Activated T-helper 1 cell treated with anti-CD3 and anti-CD28 coated beads, Interleukin-12 subunit alpha, Interleukin-12 subunit beta, Interleukin-2, Interleukin-4 antibody, amounts not matched to agents 30 ng/mL and 10 ng/mL and 1 ng/mL, durations not matched to agents 14 hours and 24 hours and 36 hours (primary cell): ENCODE measurements around the gene FXR2. TPM values are rescaled to one million over a fixed set of nuclear protein-coding genes. Genes with fewer than 3 reads are reported as not detected.

Experiments used
- DNase-seq: peaks from one replicate; pipeline ENCODE4 v3.0.0; 2021; ENCODE audit warnings: low spot score
- H3K27ac Mint-ChIP-seq: one replicate; pipeline ENCODE4 v1.8.0; 2021; ENCODE audit warnings: mild to moderate bottlenecking, mixed read lengths
- H3K27me3 Mint-ChIP-seq: one replicate; pipeline ENCODE4 v1.8.0; 2022; ENCODE audit warnings: mild to moderate bottlenecking, moderate library complexity, mixed read lengths; ENCODE audit not compliant: insufficient read depth
- H3K36me3 Mint-ChIP-seq: one replicate; pipeline ENCODE4 v1.8.0; 2021; ENCODE audit warnings: low read depth, mixed read lengths
- H3K4me1 Mint-ChIP-seq: one replicate; pipeline ENCODE4 v1.8.0; 2021; ENCODE audit warnings: low read depth, mixed read lengths
- H3K4me3 Mint-ChIP-seq: one replicate; pipeline ENCODE4 v1.8.0; 2021; ENCODE audit warnings: mild to moderate bottlenecking, moderate library complexity, mixed read lengths
- H3K9me3 Mint-ChIP-seq: one replicate; pipeline ENCODE4 v1.8.0; 2021; ENCODE audit warnings: mixed read lengths
- intact Hi-C: fragments of 100-400 bp; cut with micrococcal nuclease; formaldehyde crosslinking; loops from one replicate; pipeline ENCODE4 v1.15.1; 2024
- total RNA-seq: library from RNA; stranded (reverse); gene quantifications from 2 replicates; pipeline ENCODE4 v1.2.3, GENCODE V29; 2022

FXR2 gene
- total RNA-seq, 1 donor from 2014 or later, result 59.5 TPM

DNA sequence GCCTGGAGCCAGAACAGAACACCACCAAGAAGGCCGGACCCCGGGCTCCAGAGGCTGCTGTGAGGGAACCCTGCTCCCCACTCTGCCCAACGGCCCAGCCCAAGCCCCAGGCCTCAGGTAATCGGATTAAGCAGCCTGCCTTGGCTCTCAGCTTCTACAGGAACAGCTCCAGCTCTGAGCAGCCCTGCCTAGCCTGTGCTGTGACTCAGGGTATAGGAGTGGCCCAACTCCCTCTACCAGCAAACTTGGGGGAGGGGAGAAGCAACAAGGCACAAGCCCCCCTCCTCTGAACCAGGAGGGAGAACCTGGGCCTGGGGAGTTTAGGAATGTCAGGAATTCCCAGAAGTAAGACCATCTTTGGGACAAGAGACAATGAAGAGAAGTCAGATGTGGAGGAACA, 24.0 kb downstream of the FXR2 start:
- peaks cover 48% of the 10 kb centered on the region for H3K36me3 Mint-ChIP-seq
- DNase-seq, result no peak
- H3K4me3 Mint-ChIP-seq, result no peak overlapping the region
- H3K9me3 Mint-ChIP-seq, result no peaks in the 10 kb centered on the region
- no peak overlapping the region for H3K27ac Mint-ChIP-seq
- peaks cover 2% of the 10 kb centered on the region for H3K4me1 Mint-ChIP-seq
- intact Hi-C loops, result no loop called here
- H3K27me3 Mint-ChIP-seq, result no peaks in the 10 kb centered on the region

- no peak within 1 kb of the TSS for H3K4me3 Mint-ChIP-seq
- intact Hi-C loops, result loop anchor here (10.0 kb wide), 1 partner anchor 565 kb away; the partner anchor contains the start of gene PER1
- no peaks in the 10 kb centered on the region for H3K27me3 Mint-ChIP-seq
- peaks cover 8% of the 10 kb centered on the region for H3K4me1 Mint-ChIP-seq
- peaks cover 44% of the 10 kb centered on the region for H3K36me3 Mint-ChIP-seq
- H3K9me3 Mint-ChIP-seq, result no peaks in the 10 kb centered on the region
- DNase-seq, result no peak
- no peak within 1 kb of the TSS for H3K27ac Mint-ChIP-seq
Measured at GRCh38 chr17:7589891-7590691, 24.6 kb downstream of the FXR2 start, which contains the start of gene SOX15. Gene SOX15 (minus strand): TSS chr17:7590094. CDS start chr17:7589676, 418 bp downstream.

- intact Hi-C loops, result loop anchor here (10.0 kb wide), 1 partner anchor 565 kb away; the partner anchor contains the start of gene PER1
Measured at GRCh38 chr17:7589204-7589868, 25.4 kb downstream of the FXR2 start.

DNA sequence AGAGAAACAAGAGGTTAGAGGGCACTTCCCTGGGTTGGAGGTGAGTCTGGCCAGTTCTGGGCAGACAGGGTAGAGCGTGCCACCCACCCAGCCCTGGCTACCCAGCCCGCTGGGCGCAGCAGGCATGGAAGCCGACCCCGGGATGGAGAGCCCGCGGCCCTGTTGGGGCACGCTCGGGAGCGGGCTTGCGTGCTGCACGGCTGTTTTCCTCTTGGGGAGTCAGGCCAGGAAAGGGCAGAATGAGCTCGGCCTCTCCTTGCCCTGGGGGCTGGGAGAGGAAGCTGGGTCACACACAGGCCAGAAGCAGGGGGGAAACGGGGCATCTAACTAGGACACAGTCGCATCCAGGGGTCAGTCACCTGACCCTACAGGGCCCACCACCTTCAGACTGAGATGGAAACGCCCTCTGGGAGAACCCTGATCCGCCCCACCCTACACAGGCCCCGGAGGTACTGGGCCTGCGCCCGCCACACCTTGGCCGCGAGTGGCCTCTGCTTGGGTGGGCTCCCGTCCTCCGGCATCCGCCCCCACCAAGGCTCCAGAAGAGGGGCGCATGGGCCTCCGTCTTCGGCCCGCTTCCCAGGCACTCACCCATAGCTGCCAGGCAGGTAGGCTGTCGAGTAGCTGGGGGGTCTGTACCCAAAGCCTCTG, 26.0 kb downstream of the FXR2 start:
- Mint-ChIP-seq H3K9me3 (no peaks in the 10 kb centered on the region), H3K4me1 (peaks cover 15% of the 10 kb centered on the region), H3K36me3 (peaks cover 40% of the 10 kb centered on the region), H3K27ac (no peak overlapping the region), H3K4me3 (no peak overlapping the region), H3K27me3 (no peaks in the 10 kb centered on the region)
- intact Hi-C loops, result loop anchor here (10.0 kb wide), 1 partner anchor 566 kb away; the partner anchor contains the start of gene PER1
- DNase-seq, result no peak

More at GRCh38 chr17:7589204-7589868, 25.4 kb downstream of the FXR2 start:
- H3K4me3 Mint-ChIP-seq, result no peak overlapping the region
- H3K27ac Mint-ChIP-seq, result no peak overlapping the region
- H3K4me1 Mint-ChIP-seq, result peaks cover 15% of the 10 kb centered on the region
- no peaks in the 10 kb centered on the region for H3K27me3 Mint-ChIP-seq
- peaks cover 44% of the 10 kb centered on the region for H3K36me3 Mint-ChIP-seq
- H3K9me3 Mint-ChIP-seq, result no peaks in the 10 kb centered on the region
- DNase-seq, result peak; percentile 52

DNA sequence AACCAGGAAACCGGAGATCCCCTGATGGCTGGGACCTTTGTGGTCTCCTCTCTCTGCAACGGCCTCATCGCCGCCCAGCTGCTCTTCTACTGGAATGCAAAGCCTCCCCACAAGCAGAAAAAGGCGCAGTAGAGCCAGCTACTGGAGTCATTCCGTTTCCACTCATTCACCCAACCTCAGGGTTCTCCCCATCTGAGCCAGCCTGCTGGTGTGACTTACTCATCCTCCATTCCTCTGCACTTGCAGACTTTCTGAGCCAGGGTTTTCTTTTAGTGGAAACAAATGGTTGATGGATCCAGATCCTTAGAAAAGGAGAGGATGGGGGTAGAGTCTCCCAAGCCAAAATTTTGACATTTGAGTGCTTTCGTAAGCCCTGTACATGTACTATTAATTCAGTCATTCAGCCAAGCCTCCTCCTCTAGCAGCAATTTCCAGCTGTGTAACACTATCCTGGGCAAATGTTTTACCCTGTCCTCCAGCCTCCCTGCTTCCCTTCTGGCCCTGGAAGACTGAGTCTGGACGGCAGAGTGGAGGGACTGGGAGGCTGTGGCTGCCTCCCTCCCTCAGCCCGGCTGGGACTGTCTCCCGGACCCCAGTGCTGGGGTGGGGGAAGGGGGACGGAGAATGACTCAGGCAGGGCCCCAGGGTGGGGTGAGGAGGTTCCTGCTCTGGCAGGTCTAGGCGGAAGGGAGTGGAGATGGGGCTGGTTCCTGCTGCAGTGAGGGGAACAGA, 27.1 kb downstream of the FXR2 start:
- Mint-ChIP-seq H3K9me3 (no peaks in the 10 kb centered on the region), H3K27me3 (no peaks in the 10 kb centered on the region), H3K4me1 (peaks cover 21% of the 10 kb centered on the region), H3K27ac (peak overlapping the region; percentile 36), H3K36me3 (peaks cover 32% of the 10 kb centered on the region), H3K4me3 (no peak overlapping the region)
- intact Hi-C loops, result loop anchor here (10.0 kb wide), 1 partner anchor 567 kb away; the partner anchor contains the start of gene PER1
- no peak for DNase-seq

DNA sequence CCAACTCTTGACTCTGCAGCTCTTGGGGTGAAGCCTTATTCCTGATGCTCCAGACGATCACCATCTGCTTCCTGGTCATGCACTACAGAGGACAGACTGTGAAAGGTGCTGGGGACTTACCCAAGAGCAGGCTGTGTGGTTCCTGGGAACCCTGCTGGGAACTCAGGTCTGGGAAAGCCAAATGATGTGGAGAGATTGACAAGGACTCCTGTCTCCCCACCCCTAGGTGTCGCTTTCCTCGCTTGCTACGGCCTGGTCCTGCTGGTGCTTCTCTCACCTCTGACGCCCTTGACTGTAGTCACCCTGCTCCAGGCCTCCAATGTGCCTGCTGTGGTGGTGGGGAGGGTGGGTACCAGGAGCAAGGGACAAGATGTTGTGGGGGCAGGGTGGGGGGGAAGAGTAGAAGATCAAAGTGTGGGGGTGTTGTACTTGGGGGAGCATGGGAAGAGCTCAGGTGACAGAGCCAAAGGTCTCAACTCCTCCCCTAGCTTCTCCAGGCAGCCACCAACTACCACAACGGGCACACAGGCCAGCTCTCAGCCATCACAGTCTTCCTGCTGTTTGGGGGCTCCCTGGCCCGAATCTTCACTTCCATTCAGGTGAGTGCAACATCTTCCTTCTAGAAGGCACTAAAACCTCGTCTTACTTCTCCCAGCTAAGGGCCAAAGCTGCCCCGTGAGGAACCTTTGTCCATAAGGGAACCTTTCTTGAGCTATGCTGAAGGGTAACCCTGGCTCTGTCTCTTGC, 27.9 kb downstream of the FXR2 start:
- Mint-ChIP-seq H3K9me3 (no peaks in the 10 kb centered on the region), H3K27ac (no peak overlapping the region), H3K36me3 (peaks cover 32% of the 10 kb centered on the region), H3K27me3 (no peaks in the 10 kb centered on the region), H3K4me3 (no peak overlapping the region), H3K4me1 (peaks cover 27% of the 10 kb centered on the region)
- intact Hi-C loops, result loop anchor here (10.0 kb wide), 1 partner anchor 568 kb away; the partner anchor contains the start of gene PER1
- no peak for DNase-seq

- no peaks in the 10 kb centered on the region for H3K9me3 Mint-ChIP-seq
- H3K36me3 Mint-ChIP-seq, result peaks cover 43% of the 10 kb centered on the region
- H3K4me3 Mint-ChIP-seq, result peak within 1 kb of the TSS; percentile 98
- intact Hi-C loops, result loop anchor here (1.0 to 10.0 kb wide), 6 partner anchors 11 to 571 kb away; partner anchors contain the start of genes PER1, POLR2A, SENP3 and WRAP53
- peak within 1 kb of the TSS; percentile 100 for H3K27ac Mint-ChIP-seq
- H3K4me1 Mint-ChIP-seq, result peaks cover 54% of the 10 kb centered on the region
- H3K27me3 Mint-ChIP-seq, result no peaks in the 10 kb centered on the region
- DNase-seq, result peak; percentile 95
Measured at GRCh38 chr17:7583253-7584109, 31.2 kb downstream of the FXR2 start, which contains the start of gene MPDU1. Gene MPDU1 (plus strand): TSS chr17:7583852. CDS start chr17:7583863, 11 bp downstream.

DNA sequence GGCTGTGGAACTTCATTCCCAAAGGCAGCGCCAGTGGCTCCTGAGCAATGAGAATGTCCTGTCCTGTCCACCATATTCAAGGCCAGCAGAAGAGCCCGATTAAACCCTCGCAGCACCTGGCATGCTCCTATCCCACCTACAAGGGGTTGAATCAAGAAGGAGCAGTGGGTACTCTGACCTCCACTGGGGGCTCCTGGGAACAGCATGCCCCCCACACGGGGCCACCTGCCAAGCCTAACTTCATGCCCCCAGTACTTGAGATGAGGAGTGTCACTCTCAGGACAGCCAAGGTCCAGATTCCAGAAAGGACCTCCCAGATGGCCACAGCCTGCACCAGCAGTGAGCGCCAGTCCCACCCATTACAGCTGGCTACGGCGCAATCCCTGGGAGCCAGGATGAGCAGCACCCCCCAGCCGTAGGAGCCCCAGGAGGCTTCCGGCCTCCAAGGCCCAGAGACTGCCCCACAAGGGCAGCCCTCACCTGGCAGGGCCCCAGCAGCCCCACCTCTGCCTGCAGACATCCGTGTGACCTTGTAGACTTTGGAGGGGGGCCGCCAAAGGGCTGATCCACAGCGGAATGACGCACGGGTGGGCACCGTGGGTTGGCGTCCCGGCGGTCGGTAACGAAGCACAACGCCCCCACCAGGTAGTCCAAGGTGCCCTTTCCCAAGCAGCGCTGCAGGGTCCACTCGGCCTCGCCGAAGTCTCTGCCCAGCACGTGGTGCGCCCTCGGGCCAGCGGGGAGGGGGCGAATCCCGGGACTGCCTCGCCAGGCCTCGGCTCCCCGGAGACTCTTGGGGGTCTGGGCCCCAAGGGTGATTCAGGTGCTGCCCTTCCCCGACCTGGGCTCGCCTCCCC, 32.1 kb downstream of the FXR2 start:
- H3K36me3 Mint-ChIP-seq, result peaks cover 44% of the 10 kb centered on the region
- H3K27me3 Mint-ChIP-seq, result no peaks in the 10 kb centered on the region
- peak overlapping the region; percentile 98 for H3K4me3 Mint-ChIP-seq
- peaks cover 63% of the 10 kb centered on the region for H3K4me1 Mint-ChIP-seq
- intact Hi-C loops, result loop anchor here (1.0 to 10.0 kb wide), 4 partner anchors 10 to 572 kb away; partner anchors contain the start of genes PER1, POLR2A and SENP3
- peak overlapping the region; percentile 68 for H3K27ac Mint-ChIP-seq
- no peaks in the 10 kb centered on the region for H3K9me3 Mint-ChIP-seq
- DNase-seq, result no peak

GRCh38 chr17:7580604-7581575, 33.8 kb downstream of the FXR2 start:
- DNase-seq, result no peak
- H3K27ac Mint-ChIP-seq, result peak overlapping the region; percentile 82
- H3K36me3 Mint-ChIP-seq, result peaks cover 60% of the 10 kb centered on the region
- no peaks in the 10 kb centered on the region for H3K9me3 Mint-ChIP-seq
- peak overlapping the region; percentile 15 for H3K4me3 Mint-ChIP-seq
- peaks cover 79% of the 10 kb centered on the region for H3K4me1 Mint-ChIP-seq
- no peaks in the 10 kb centered on the region for H3K27me3 Mint-ChIP-seq
- intact Hi-C loops, result loop anchor here (10.0 kb wide), 1 partner anchor 574 kb away; the partner anchor contains the start of gene PER1
